MM.1S (cell line): ENCODE measurements around the gene ZNF334.

Source experiments
- CTCF ChIP-seq: fragments of 300-600 bp; sonication (generic); IDR thresholded peaks from 2 replicates; pipeline ENCODE4 v1.5.1; 2016; ENCODE audit warnings: antibody characterized with exemption, low read length, mixed read lengths
- EZH2 ChIP-seq: fragments of 300-600 bp; sonication (generic); optimal IDR thresholded peaks from 2 replicates; pipeline ENCODE3; 2017; ENCODE audit warnings: low read depth, mild to moderate bottlenecking, antibody characterized with exemption, low read length, mixed read lengths

- TF ChIP-seq EZH2 (no peak), CTCF (peak; percentile 44)
Observed at GRCh38 chr20:46545077-46545826, 31.9 kb upstream of the ZNF334 start.
